ENCODE measurements around the gene PRKCB.

The PRKCB gene

DNA sequence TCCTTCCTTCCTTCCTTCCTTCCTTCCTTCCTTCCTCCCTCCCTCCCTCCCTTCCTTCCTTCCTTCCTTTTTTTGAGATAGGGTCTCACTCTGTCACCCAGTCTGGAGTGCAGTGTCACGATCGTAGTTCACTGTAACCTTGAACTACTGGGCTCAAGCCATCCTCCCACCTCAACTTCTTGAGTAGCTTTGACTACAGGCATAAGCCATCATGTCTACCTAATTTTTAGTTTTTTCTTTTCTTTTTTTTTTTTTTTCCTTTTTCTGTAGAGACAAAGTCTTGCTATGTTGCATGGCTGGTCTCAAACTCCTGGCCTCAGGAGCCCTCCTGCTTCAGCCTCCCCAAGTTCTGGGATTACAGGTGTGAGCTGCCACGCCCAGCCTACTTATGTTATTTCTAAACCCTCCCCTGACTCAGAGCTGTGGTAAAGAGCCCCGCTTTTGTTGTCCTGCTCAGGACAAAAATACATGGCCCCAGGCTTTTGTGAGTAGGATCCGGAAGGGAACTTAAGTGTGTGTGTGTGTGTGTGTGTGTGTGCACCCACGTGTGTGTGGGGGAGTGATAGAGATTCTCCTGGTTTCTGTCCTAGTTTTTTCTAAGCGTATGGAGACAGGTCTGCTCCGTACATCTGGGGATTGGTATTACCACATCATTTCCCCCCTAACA is 67.1 kb downstream of the PRKCB start:
- Mint-ChIP-seq H3K9me3 (no peaks in the 10 kb centered on the region), H3K27me3 (ENCODE audit: low read depth, poor library complexity) (peaks cover 12% of the 10 kb centered on the region), H3K36me3 (ENCODE audit: low read depth) (no peaks in the 10 kb centered on the region), H3K4me3 (no peak overlapping the region), H3K27ac (no peak overlapping the region), H3K4me1 (no peaks in the 10 kb centered on the region)
- TF ChIP-seq CTCF (IDR thresholded peaks at IDR 0.05) = no peak
- DNase-seq = no peak

GRCh38 chr16:23905027-23905426 is 69.2 kb downstream of the PRKCB start:
- Mint-ChIP-seq H3K4me1 (no peaks in the 10 kb centered on the region), H3K27me3 (ENCODE audit: low read depth, poor library complexity) (peaks cover 27% of the 10 kb centered on the region), H3K36me3 (ENCODE audit: low read depth) (no peaks in the 10 kb centered on the region), H3K9me3 (no peaks in the 10 kb centered on the region), H3K27ac (no peak overlapping the region), H3K4me3 (no peak overlapping the region)
- DNase-seq = peak; percentile 41
- no peak for TF ChIP-seq CTCF (IDR thresholded peaks at IDR 0.05)

DNA sequence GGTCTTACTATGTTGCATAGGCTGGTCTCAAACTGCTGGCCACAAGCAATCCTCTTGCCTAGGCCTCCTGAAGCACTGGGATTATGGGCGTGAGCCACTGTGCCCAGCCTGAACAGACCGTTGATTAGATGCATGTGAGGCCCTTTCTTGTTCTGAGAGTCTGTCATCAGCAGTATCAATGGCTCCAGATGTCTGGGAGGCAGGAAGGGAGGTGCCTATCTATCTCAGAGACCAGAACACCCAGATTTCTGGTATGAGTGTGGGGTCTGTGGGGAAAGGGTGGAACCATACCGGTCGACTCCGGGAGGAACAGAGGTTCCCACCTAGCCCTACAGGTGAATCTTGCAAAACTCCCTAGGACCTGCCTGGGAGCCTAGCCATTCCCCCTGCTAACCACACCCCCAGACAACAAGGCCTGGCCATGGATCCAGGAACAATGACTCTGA is 71.7 kb downstream of the PRKCB start:
- Mint-ChIP-seq H3K9me3 (no peaks in the 10 kb centered on the region), H3K36me3 (ENCODE audit: low read depth) (no peaks in the 10 kb centered on the region), H3K4me3 (no peak overlapping the region), H3K27ac (no peak overlapping the region), H3K27me3 (ENCODE audit: low read depth, poor library complexity) (peaks cover 18% of the 10 kb centered on the region), H3K4me1 (no peaks in the 10 kb centered on the region)
- TF ChIP-seq CTCF (IDR thresholded peaks at IDR 0.05) = no peak
- no peak for DNase-seq

- no peak for TF ChIP-seq CTCF (IDR thresholded peaks at IDR 0.05)
- H3K4me1 Mint-ChIP-seq = no peaks in the 10 kb centered on the region
- no peaks in the 10 kb centered on the region for H3K36me3 Mint-ChIP-seq (ENCODE audit: low read depth)
- H3K27me3 Mint-ChIP-seq (ENCODE audit: low read depth, poor library complexity) = peaks cover 20% of the 10 kb centered on the region
- no peak for DNase-seq
- H3K27ac Mint-ChIP-seq = no peak overlapping the region
- no peaks in the 10 kb centered on the region for H3K9me3 Mint-ChIP-seq
- no peak overlapping the region for H3K4me3 Mint-ChIP-seq
Observed at GRCh38 chr16:23907903-23908302, 72.1 kb downstream of the PRKCB start.

GRCh38 chr16:23908790-23909189 is 73.0 kb downstream of the PRKCB start:
- Mint-ChIP-seq H3K27ac (no peak overlapping the region), H3K36me3 (ENCODE audit: low read depth) (no peaks in the 10 kb centered on the region), H3K27me3 (ENCODE audit: low read depth, poor library complexity) (peaks cover 29% of the 10 kb centered on the region), H3K9me3 (no peaks in the 10 kb centered on the region), H3K4me3 (no peak overlapping the region), H3K4me1 (no peaks in the 10 kb centered on the region)
- TF ChIP-seq CTCF (IDR thresholded peaks at IDR 0.05) = no peak
- DNase-seq = no peak

DNA sequence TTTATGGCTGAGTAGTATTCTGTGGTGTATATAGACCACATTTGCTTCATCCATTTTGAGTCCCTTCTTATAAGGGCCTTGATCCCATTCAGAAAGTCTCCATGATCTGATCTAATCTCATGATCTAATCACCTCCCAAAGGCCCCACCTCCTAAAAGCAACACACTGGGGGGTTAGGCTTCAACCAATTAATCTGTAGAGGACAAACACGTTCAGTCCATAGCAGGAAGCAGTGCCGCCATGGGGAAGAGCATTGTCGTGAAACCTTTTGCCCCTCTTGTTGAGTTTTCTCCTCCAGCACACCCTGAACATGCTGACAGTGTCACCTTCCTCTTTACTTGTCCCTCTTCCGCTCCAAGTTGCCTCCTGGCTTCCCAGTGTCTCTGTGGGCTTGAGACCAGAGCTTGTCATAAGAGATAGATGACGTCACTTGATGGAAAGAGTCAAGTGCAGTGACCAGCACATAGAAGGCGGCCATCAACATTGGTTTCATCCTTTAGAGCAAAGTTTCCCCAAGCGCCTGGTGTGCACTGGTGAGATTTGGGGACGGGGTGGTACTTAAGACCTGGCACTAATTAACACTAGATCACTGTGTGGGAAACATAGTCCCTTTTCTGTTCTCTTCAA is 74.1 kb downstream of the PRKCB start:
- peaks cover 33% of the 10 kb centered on the region for H3K27me3 Mint-ChIP-seq (ENCODE audit: low read depth, poor library complexity)
- H3K9me3 Mint-ChIP-seq = no peaks in the 10 kb centered on the region
- no peak overlapping the region for H3K27ac Mint-ChIP-seq
- no peaks in the 10 kb centered on the region for H3K4me1 Mint-ChIP-seq
- no peaks in the 10 kb centered on the region for H3K36me3 Mint-ChIP-seq (ENCODE audit: low read depth)
- no peak for DNase-seq
- H3K4me3 Mint-ChIP-seq = no peak overlapping the region
- no peak for TF ChIP-seq CTCF (IDR thresholded peaks at IDR 0.05)
